Stimulated activated CD8-positive, alpha-beta memory T cell treated with anti-CD3 and anti-CD28 coated beads, Interleukin-4, amount 100 ng/mL, for 24 hours (primary cell): ENCODE data around the gene FUOM.
"Not testable (repeated sequence)": the region's sequence is repeated elsewhere in the genome, so short reads cannot be mapped to it uniquely, and the experiment has no call there.

Experiments used
- DNase-seq: peaks from one replicate; pipeline ENCODE4 v3.0.0-alpha.2; 2020; ENCODE audit warnings: low read depth

FUOM gene

GRCh38 chr10:133388236-133388972 lies 30.6 kb upstream of the FUOM start:
- no peak for DNase-seq

- not testable (repeated sequence) for DNase-seq
Measured at GRCh38 chr10:133386951-133387350, 29.1 kb upstream of the FUOM start.

GRCh38 chr10:133385214-133385613 lies 27.4 kb upstream of the FUOM start:
- no peak for DNase-seq

GRCh38 chr10:133384071-133384470 lies 26.3 kb upstream of the FUOM start:
- no peak for DNase-seq

GRCh38 chr10:133383551-133383950 lies 25.7 kb upstream of the FUOM start:
- DNase-seq = no peak

GRCh38 chr10:133381036-133381435 lies 23.2 kb upstream of the FUOM start:
- DNase-seq = no peak

- DNase-seq = no peak
Measured at GRCh38 chr10:133379801-133380666, 22.2 kb upstream of the FUOM start.

- peak; percentile 47 for DNase-seq
Measured at GRCh38 chr10:133379152-133379800, 21.5 kb upstream of the FUOM start, which contains the start of gene PAOX. PAOX (plus strand) TSS chr10:133379262; CDS start chr10:133379317, 55 bp downstream.

- peak; percentile 48 for DNase-seq
Measured at GRCh38 chr10:133378251-133379096, 20.7 kb upstream of the FUOM start.

GRCh38 chr10:133377818-133378250 lies 20.0 kb upstream of the FUOM start:
- DNase-seq = no peak

- DNase-seq = no peak
Measured at GRCh38 chr10:133377025-133377817, 19.4 kb upstream of the FUOM start.

GRCh38 chr10:133376183-133376582 lies 18.4 kb upstream of the FUOM start:
- not testable (repeated sequence) for DNase-seq

GRCh38 chr10:133375357-133376115 lies 17.7 kb upstream of the FUOM start:
- no peak for DNase-seq

GRCh38 chr10:133373174-133374090 lies 15.6 kb upstream of the FUOM start, which contains the start of gene ECHS1:
ECHS1 (minus strand) TSS chr10:133373354; CDS start chr10:133373333, 21 bp downstream.
- DNase-seq = peak; percentile 93

- no peak for DNase-seq
Measured at GRCh38 chr10:133372507-133372906, 14.7 kb upstream of the FUOM start.

GRCh38 chr10:133370030-133370786 lies 12.4 kb upstream of the FUOM start:
- DNase-seq = no peak

GRCh38 chr10:133368153-133368552 lies 10.3 kb upstream of the FUOM start:
- no peak for DNase-seq

GRCh38 chr10:133367461-133367860 lies 9.6 kb upstream of the FUOM start:
- not testable (repeated sequence) for DNase-seq
